HepG2 (cell line): ENCODE data around the gene CD244. TPM values are rescaled to one million over a fixed set of nuclear protein-coding genes. Genes with fewer than 3 reads are reported as not detected.

Experiments
- ATAC-seq: fragments of 200-7000 bp; cut with Tn5 transposase; 3 replicates; pipeline ENCODE4 v1.9.1; 2020; ENCODE audit warnings: mild to moderate bottlenecking, moderate library complexity
- BruUV-seq: library from RNA; stranded (reverse); fragments of 400-500 nt; replicated peaks from 2 replicates; lab custom pipeline; 2021; lab: Mats Ljungman, UMichigan
- CTCF ChIA-PET: fragments of 300-600 bp; formaldehyde crosslinking; extraction: SDS; loops from one replicate; lab custom pipeline; 2021; ENCODE audit warnings: low total read pairs, inconsistent platforms, low intra/inter-chr PET ratio; lab: Yijun Ruan, JAX
- POLR2A ChIA-PET: fragments of 350-600 bp; sonication (Branson Sonifier 250); formaldehyde crosslinking; loops from one replicate; lab custom pipeline; 2020; ENCODE audit warnings: antibody characterized with exemption, inconsistent platforms; lab: Yijun Ruan, JAX
- DNase-seq: peaks from one replicate; pipeline ENCODE4 v3.0.0-alpha.2; 2015; ENCODE audit warnings: low spot score
- FAIRE-seq: peaks from 3 replicates; lab custom pipeline; 2011; peaks lifted over from hg19 to GRCh38; lab: Jason Lieb, UNC
- H2AFZ ChIP-seq: one replicate; pipeline ENCODE4 v1.6.1; 2011; ENCODE audit warnings: low read length, inconsistent platforms
- H3K27ac ChIP-seq: fragments of 300-600 bp; 3 replicates; pipeline ENCODE4 v1.8.0; 2011; ENCODE audit warnings: mixed run types, mild to moderate bottlenecking, mixed read lengths, low read length, inconsistent platforms; ENCODE audit not compliant: insufficient read depth; ENCODE audit errors: extremely low read length
- H3K27me3 ChIP-seq, 2 experiments: fragments of 200-600 bp in 1 of 2; 2 replicates in 1 of 2; 3 replicates in 1 of 2; pipeline versions ENCODE4 v1.6.0 to v1.8.0; 2011; ENCODE audit warnings: low read length in 2 of 2, mild to moderate bottlenecking in 2 of 2, moderate library complexity in 2 of 2, inconsistent platforms in 1 of 2; ENCODE audit not compliant: insufficient read depth in 2 of 2, control insufficient read depth in 1 of 2
- H3K36me3 ChIP-seq, 2 experiments: fragments of 200-600 bp in 1 of 2; replicated peaks in 1 of 2; 2 replicates in 1 of 2; 3 replicates in 1 of 2; pipeline versions ENCODE4 v1.5.1 to v1.8.0; 2011; ENCODE audit warnings: low read length in 2 of 2, inconsistent platforms in 1 of 2; ENCODE audit not compliant: insufficient read depth in 2 of 2, control insufficient read depth in 1 of 2
- H3K4me1 ChIP-seq: 2 replicates; pipeline ENCODE4 v1.5.1; 2012; ENCODE audit warnings: low read length, inconsistent platforms; ENCODE audit not compliant: insufficient read depth
- H3K4me2 ChIP-seq: 2 replicates; pipeline ENCODE4 v1.6.0; 2011; ENCODE audit warnings: low read depth, low read length, inconsistent platforms
- H3K4me3 ChIP-seq, 3 experiments: fragments of 200-600 bp in 1 of 3; sonication (generic), shearing (Covaris generic) in 1 of 3; replicated peaks in 1 of 3; 2 replicates each; pipeline ENCODE4 v1.5.1; 2011 to 2016; ENCODE audit warnings: low read length in 3 of 3, inconsistent platforms in 2 of 3, low read depth in 2 of 3, mild to moderate bottlenecking in 2 of 3, control low read depth in 1 of 3, mixed read lengths in 1 of 3; ENCODE audit not compliant: insufficient read depth in 1 of 3
- H3K79me2 ChIP-seq: one replicate; pipeline ENCODE4 v1.6.1; 2011; ENCODE audit warnings: low read length, inconsistent platforms; ENCODE audit not compliant: insufficient read depth
- H3K9ac ChIP-seq: 2 replicates; pipeline ENCODE4 v1.6.0; 2011; ENCODE audit warnings: mild to moderate bottlenecking, low read depth, low read length, inconsistent platforms; ENCODE audit not compliant: insufficient read depth
- H3K9me3 ChIP-seq: 2 replicates; pipeline ENCODE4 v1.5.1; 2012; ENCODE audit warnings: mild to moderate bottlenecking, low read length
- H4K20me1 ChIP-seq: 2 replicates; pipeline ENCODE4 v1.6.0; 2011; ENCODE audit warnings: inconsistent platforms, mild to moderate bottlenecking, low read length, moderate library complexity; ENCODE audit not compliant: insufficient read depth
- NPAS2 ChIP-seq: sonication (generic); formaldehyde crosslinking; IDR thresholded peaks from 2 replicates; pipeline ENCODE4 v1.8.0; 2022; ENCODE audit warnings: mild to moderate bottlenecking, missing genetic modification reagents, borderline replicate concordance
- ZNF142 ChIP-seq: sonication (generic); formaldehyde crosslinking; IDR thresholded peaks from 2 replicates; pipeline ENCODE4 v1.4.0; 2020; ENCODE audit warnings: missing genetic modification reagents
- ZNF552 ChIP-seq: sonication (generic); formaldehyde crosslinking; IDR thresholded peaks from 2 replicates; pipeline ENCODE4 v1.9.0; 2022; ENCODE audit warnings: missing genetic modification reagents, mild to moderate bottlenecking, borderline replicate concordance
- WGBS: methylation state at CpG from one replicate; pipeline ENCODE4 v1.1.6; 2017; ENCODE audit warnings: low lambda C conversion rate; 5-methylcytosine and 5-hydroxymethylcytosine counted together
- in situ Hi-C: cut with HindIII; loops from 2 replicates; pipeline ENCODE4 v1.10.0; 2017; ENCODE audit warnings: low pct_unique_long_range_greater_than_20kb; ENCODE audit not compliant: extremely low pct_ligation_motif_present
- intact Hi-C: fragments of 100-400 bp; cut with micrococcal nuclease; formaldehyde crosslinking; loops from one replicate; pipeline ENCODE4 v1.10.0; 2022; ENCODE audit not compliant: unreplicated experiment
- polyA plus RNA-seq, 8 experiments: library from polyadenylated mRNA; depleted of rRNA in 3 of 8; stranded (reverse) in 7 of 8; unstranded in 1 of 8; fragments of >200 nt; fragmentation: Illumina TruSeq in 4 of 8; extraction: Trizol in 4 of 8; gene quantifications; 2 replicates each; pipeline versions ENCODE4 v1.2.1 to v1.2.3, GENCODE V29; 2011 to 2016; ENCODE audit warnings: low read depth in 4 of 8, missing spikeins in 1 of 8, mixed read lengths in 1 of 8; ENCODE audit not compliant: insufficient read depth in 1 of 8
- total RNA-seq, 5 experiments: library from RNA; depleted of rRNA; stranded (reverse); fragments of >200 nt; fragmentation: Illumina TruSeq; extraction: Trizol; gene quantifications; 2 replicates each; pipeline ENCODE4 v1.2.3, GENCODE V29; 2016; ENCODE audit warnings: low read depth in 1 of 5

Gene CD244
- total and polyA plus RNA-seq, 2 of the 13 experiments (the other 11 are each of a cell fraction or from before 2014, with no cell fraction given), result 0.09 TPM; not detected in 1

GRCh38 chr1:160891474-160891873, 28.8 kb upstream of the CD244 start (continued):
- TF ChIP-seq ZNF142 (CRISPR knock-in tag) (no peak), NPAS2 (CRISPR knock-in tag) (no peak)

- no peaks in the 10 kb centered on the region; a peak in 1 of 5 replicates for H3K27me3 ChIP-seq
- no peak for ATAC-seq
- no peaks in the 10 kb centered on the region for H3K79me2 ChIP-seq
- in situ Hi-C loops, result loop anchor here (10.0 kb wide), 1 partner anchor 54 kb away; no protein-coding TSS in a partner anchor
- intact Hi-C loops, result no loop called here
- H4K20me1 ChIP-seq, result no peaks in the 10 kb centered on the region
- no peak overlapping the region for H3K27ac ChIP-seq
- no peak overlapping the region for H3K4me2 ChIP-seq
- 19% methylated on average over 2 of the region's 2 CpGs for WGBS
- no peak for TF ChIP-seq ZNF552 (CRISPR knock-in tag)
- TF ChIP-seq, all 625 proteins: peak for 0
- CTCF ChIA-PET, result no interaction called here
- Histone ChIP-seq H3K36me3 (no peaks in the 10 kb centered on the region), H3K9me3 (no peaks in the 10 kb centered on the region), H3K4me3 (no peak overlapping the region), H2AFZ (no peak overlapping the region), H3K9ac (no peak overlapping the region), H3K4me1 (no peaks in the 10 kb centered on the region)
- DNase-seq, result no peak
- POLR2A ChIA-PET, result interaction anchor here (0.7 kb wide), 1 partner anchor 74 kb away, joined by 3 read pairs; no protein-coding TSS in a partner anchor
- no TSS peak for BruUV-seq
- no peak for FAIRE-seq
These were observed 26.2 kb upstream of the CD244 start for GRCh38 chr1:160888926-160889325.
